NCI-H2227 (cell line): ENCODE data around the gene SIPA1L3.
A peak's percentile ranks its signal among the peaks of the same experiment; 100 is the strongest.

Experiments
- DNase-seq: peaks from one replicate; lab custom pipeline; 2025; ENCODE audit not compliant: unreplicated experiment; lab: John Stamatoyannopoulos, UW

The SIPA1L3 gene

GRCh38 chr19:38173291-38174041 lies 266.5 kb downstream of the SIPA1L3 start:
- DNase-seq, result peak; percentile 75

GRCh38 chr19:38175422-38175821 lies 268.4 kb downstream of the SIPA1L3 start:
- DNase-seq, result no peak

- no peak for DNase-seq
Measured at GRCh38 chr19:38180071-38180470, 273.1 kb downstream of the SIPA1L3 start.

GRCh38 chr19:38182536-38183210 lies 275.7 kb downstream of the SIPA1L3 start:
- no peak for DNase-seq

- peak; percentile 68 for DNase-seq
Measured at GRCh38 chr19:38183251-38183897, 276.4 kb downstream of the SIPA1L3 start.

GRCh38 chr19:38184815-38185214 lies 277.8 kb downstream of the SIPA1L3 start:
- DNase-seq, result no peak

- no peak for DNase-seq
Measured at GRCh38 chr19:38185562-38185961, 278.6 kb downstream of the SIPA1L3 start.

- DNase-seq, result no peak
Measured at GRCh38 chr19:38190061-38190460, 283.1 kb downstream of the SIPA1L3 start.

- DNase-seq, result no peak
Measured at GRCh38 chr19:38190793-38191192, 283.8 kb downstream of the SIPA1L3 start.

- DNase-seq, result no peak
Measured at GRCh38 chr19:38191747-38192146, 284.7 kb downstream of the SIPA1L3 start.

GRCh38 chr19:38193445-38193844 lies 286.4 kb downstream of the SIPA1L3 start:
- no peak for DNase-seq

- DNase-seq, result no peak
Measured at GRCh38 chr19:38194061-38194701, 287.2 kb downstream of the SIPA1L3 start.

GRCh38 chr19:38195237-38195636 lies 288.2 kb downstream of the SIPA1L3 start:
- no peak for DNase-seq

- DNase-seq, result no peak
Measured at GRCh38 chr19:38196245-38196837, 289.3 kb downstream of the SIPA1L3 start.

GRCh38 chr19:38196948-38197656 lies 290.1 kb downstream of the SIPA1L3 start:
- no peak for DNase-seq

- no peak for DNase-seq
Measured at GRCh38 chr19:38197937-38198704, 291.1 kb downstream of the SIPA1L3 start.

GRCh38 chr19:38199340-38199739 lies 292.3 kb downstream of the SIPA1L3 start:
- no peak for DNase-seq

- no peak for DNase-seq
Measured at GRCh38 chr19:38201731-38202130, 294.7 kb downstream of the SIPA1L3 start.

GRCh38 chr19:38202504-38202903 lies 295.5 kb downstream of the SIPA1L3 start:
- DNase-seq, result no peak

GRCh38 chr19:38203197-38203596 lies 296.2 kb downstream of the SIPA1L3 start:
- DNase-seq, result peak; percentile 91
